K562 (cell line): ENCODE data around the gene OOSP4A. TPM values are rescaled to one million over a fixed set of nuclear protein-coding genes. Genes with fewer than 3 reads are reported as not detected.

Source experiments
- CBFA2T3 ChIP-seq: fragments of 450-650 bp; IDR thresholded peaks from 2 replicates; pipeline ENCODE4 v1.6.1; 2017
- CREBBP ChIP-seq: IDR thresholded peaks from one replicate; pipeline ENCODE4 v1.6.1; 2012; ENCODE audit warnings: low read depth, mild to moderate bottlenecking, control low read depth, inconsistent platforms, low read length
- ELF4 ChIP-seq: fragments of 450-650 bp; formaldehyde crosslinking; IDR thresholded peaks from 2 replicates; pipeline ENCODE4 v1.4.0; 2022; ENCODE audit warnings: missing genetic modification characterization
- GTF2A2 ChIP-seq: IDR thresholded peaks from 2 replicates; pipeline ENCODE4 v1.6.1; 2016; ENCODE audit warnings: mild to moderate bottlenecking, missing genetic modification characterization, missing compliant biosample characterization
- HCFC1 ChIP-seq: IDR thresholded peaks from 2 replicates; pipeline ENCODE4 v1.6.1; 2012; ENCODE audit warnings: low read depth, low read length, improper control_type of control experiment
- JUNB ChIP-seq: fragments of 450-650 bp; formaldehyde crosslinking; conservative IDR thresholded peaks from 2 replicates; pipeline ENCODE4 v1.4.0; 2020; ENCODE audit warnings: mild to moderate bottlenecking
- JUND ChIP-seq, 2 experiments: IDR thresholded peaks; 2 replicates in 1 of 2; 3 replicates in 1 of 2; pipeline ENCODE4 v1.6.1; 2011; ENCODE audit warnings: borderline replicate concordance in 2 of 2, low read depth in 2 of 2, low read length in 2 of 2, improper control_type of control experiment in 1 of 2, missing biosample characterization in 1 of 2, missing genetic modification characterization in 1 of 2, missing genetic modification reagents in 1 of 2
- KLF6 ChIP-seq: fragments of 250-450 bp; sonication (Bioruptor Pico); IDR thresholded peaks from 2 replicates; pipeline ENCODE4 v1.4.0; 2020; ENCODE audit warnings: mild to moderate bottlenecking, moderate library complexity, borderline replicate concordance
- RBM25 ChIP-seq: fragments of 200-400 bp; formaldehyde crosslinking; IDR thresholded peaks from 2 replicates; pipeline ENCODE4 v1.6.1; 2018; ENCODE audit warnings: low read length, low read depth, moderate library complexity; ENCODE audit not compliant: severe bottlenecking
- RHOXF2B ChIP-seq: fragments of 250-450 bp; sonication (Bioruptor Pico); conservative IDR thresholded peaks from 2 replicates; pipeline ENCODE4 v1.5.1; 2021
- SMARCA5 ChIP-seq: fragments of 450-650 bp; IDR thresholded peaks from 2 replicates; pipeline ENCODE4 v1.6.1; 2016
- ZKSCAN1 ChIP-seq: fragments of 150-350 bp; IDR thresholded peaks from 2 replicates; pipeline ENCODE4 v1.6.1; 2016; ENCODE audit warnings: low read depth, low read length
- ZNF561 ChIP-seq: fragments of 450-650 bp; formaldehyde crosslinking; conservative IDR thresholded peaks from 2 replicates; pipeline ENCODE4 v1.4.0; 2020; ENCODE audit warnings: mild to moderate bottlenecking, moderate library complexity
- ZNF584 ChIP-seq: fragments of 200-800 bp; sonication (Bioruptor generic); IDR thresholded peaks from 2 replicates; pipeline ENCODE4 v1.6.1; 2016; ENCODE audit warnings: low read depth, mild to moderate bottlenecking, missing genetic modification characterization, missing compliant biosample characterization
- polyA plus RNA-seq, 8 experiments: library from polyadenylated mRNA; depleted of rRNA in 4 of 8; stranded (reverse) in 5 of 8; unstranded in 3 of 8; fragments of >200 nt; fragmentation: Nextera tagmentation in 2 of 8; fragmentation: Illumina TruSeq in 1 of 8; extraction: Ambion mirVana in 2 of 8; extraction: Trizol in 1 of 8; gene quantifications; 2 replicates each; pipeline versions ENCODE4 v1.2.1 to v1.2.3, GENCODE V29; 2011 to 2014; ENCODE audit warnings: inconsistent platforms in 1 of 8, missing spikeins in 1 of 8
- total RNA-seq, 7 experiments: library from RNA; depleted of rRNA in 6 of 7; stranded (reverse); fragments of >200 nt in 6 of 7; fragmentation: Illumina TruSeq in 2 of 7; extraction: Trizol in 2 of 7; gene quantifications; 2 replicates each; pipeline versions ENCODE4 v1.2.1 to v1.2.3, GENCODE V29; 2011 to 2021; ENCODE audit warnings: low replicate concordance in 1 of 7
- TF ChIP-seq, protein P1 (sequence below): fragments of 250-450 bp; sonication (Bioruptor Pico); IDR thresholded peaks from 2 replicates; pipeline ENCODE4 v1.5.1; 2021; ENCODE audit warnings: mild to moderate bottlenecking
- TF ChIP-seq, protein P2 (sequence below): fragments of 450-650 bp; conservative IDR thresholded peaks from 2 replicates; pipeline ENCODE4 v1.6.1; 2016; ENCODE audit warnings: missing genetic modification characterization, low read depth, mild to moderate bottlenecking, missing compliant biosample characterization, moderate library complexity
- TF ChIP-seq, protein P3 (sequence below): IDR thresholded peaks from 2 replicates; pipeline ENCODE4 v1.6.1; 2016; ENCODE audit warnings: missing genetic modification characterization, missing compliant biosample characterization
- TF ChIP-seq, protein P4 (sequence below): fragments of 200-800 bp; sonication (Bioruptor generic); IDR thresholded peaks from 2 replicates; pipeline ENCODE4 v1.6.1; 2017; ENCODE audit warnings: missing genetic modification characterization, missing compliant biosample characterization

Gene OOSP4A
- total and polyA plus RNA-seq, 9 of the 15 experiments (the other 6 are each of a cell fraction or from before 2014, with no cell fraction given) = 0.40 to 2.4 (median 0.74) TPM; not detected in 2

DNA sequence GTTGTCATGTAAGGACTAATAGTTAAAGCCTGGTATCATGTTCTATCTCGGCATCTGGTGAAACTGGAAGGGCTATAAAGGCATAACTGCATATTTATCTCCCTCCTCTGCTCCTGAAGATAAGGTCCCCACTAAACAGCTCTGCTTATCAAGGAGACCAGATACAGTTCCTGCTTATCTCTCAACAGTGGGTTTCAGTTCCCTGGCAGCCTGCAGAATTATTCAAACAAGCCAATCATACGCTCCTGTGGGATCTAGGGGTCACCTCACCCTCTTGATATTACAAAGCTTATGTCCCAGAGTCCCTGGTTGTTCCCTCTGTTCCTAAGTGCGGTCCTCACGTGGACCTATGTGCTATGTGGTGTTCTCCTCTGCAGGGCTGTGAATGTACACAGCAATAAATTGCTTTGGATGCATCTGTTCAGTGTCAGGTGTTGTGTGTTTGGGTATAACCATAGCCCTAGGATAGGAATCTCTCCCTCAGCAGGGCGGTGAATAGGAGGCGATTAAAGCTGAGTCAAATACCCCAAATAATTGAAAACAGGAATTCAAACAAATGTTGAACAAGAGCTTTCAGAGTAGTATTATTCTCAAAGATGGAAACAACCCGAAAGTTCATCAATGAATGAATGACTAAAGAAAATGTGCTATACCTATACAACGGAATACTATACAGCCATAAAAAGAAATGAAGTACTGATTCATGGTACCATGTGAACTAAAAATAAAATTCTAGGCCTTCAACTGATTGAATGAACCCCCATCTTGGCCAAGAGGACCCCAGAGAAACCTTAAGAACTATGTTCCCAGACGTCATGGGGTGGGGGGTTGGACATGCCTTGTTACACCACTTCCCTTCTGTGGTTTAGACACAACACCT, 3.1 kb upstream of the OOSP4A start (continued):
- TF ChIP-seq, protein P1, sequence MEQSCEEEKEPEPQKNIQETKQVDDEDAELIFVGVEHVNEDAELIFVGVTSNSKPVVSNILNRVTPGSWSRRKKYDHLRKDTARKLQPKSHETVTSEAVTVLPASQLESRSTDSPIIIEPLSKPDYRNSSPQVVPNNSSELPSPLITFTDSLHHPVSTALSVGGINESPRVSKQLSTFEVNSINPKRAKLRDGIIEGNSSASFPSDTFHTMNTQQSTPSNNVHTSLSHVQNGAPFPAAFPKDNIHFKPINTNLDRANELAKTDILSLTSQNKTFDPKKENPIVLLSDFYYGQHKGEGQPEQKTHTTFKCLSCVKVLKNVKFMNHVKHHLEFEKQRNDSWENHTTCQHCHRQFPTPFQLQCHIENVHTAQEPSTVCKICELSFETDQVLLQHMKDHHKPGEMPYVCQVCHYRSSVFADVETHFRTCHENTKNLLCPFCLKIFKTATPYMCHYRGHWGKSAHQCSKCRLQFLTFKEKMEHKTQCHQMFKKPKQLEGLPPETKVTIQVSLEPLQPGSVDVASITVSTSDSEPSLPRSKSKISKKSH = no peak
- TF ChIP-seq HCFC1 = no peak
- no peak for TF ChIP-seq CREBBP
- no peak for TF ChIP-seq ZNF561 (CRISPR knock-in tag)
- TF ChIP-seq KLF6 (CRISPR knock-in tag) = peak; percentile 88
- no peak for TF ChIP-seq JUNB (CRISPR knock-in tag)
- TF ChIP-seq JUND (IDR thresholded peaks at IDR 0.05; ENCODE audit: borderline replicate concordance, low read depth, low read length) = peak; percentile 78
- peak; percentile 64; the same call in 1 of the 3 replicates for TF ChIP-seq JUND (tag; IDR thresholded peaks at IDR 0.05; ENCODE audit: borderline replicate concordance, low read depth, low read length)
- no peak for TF ChIP-seq ZKSCAN1
- TF ChIP-seq, protein P2, sequence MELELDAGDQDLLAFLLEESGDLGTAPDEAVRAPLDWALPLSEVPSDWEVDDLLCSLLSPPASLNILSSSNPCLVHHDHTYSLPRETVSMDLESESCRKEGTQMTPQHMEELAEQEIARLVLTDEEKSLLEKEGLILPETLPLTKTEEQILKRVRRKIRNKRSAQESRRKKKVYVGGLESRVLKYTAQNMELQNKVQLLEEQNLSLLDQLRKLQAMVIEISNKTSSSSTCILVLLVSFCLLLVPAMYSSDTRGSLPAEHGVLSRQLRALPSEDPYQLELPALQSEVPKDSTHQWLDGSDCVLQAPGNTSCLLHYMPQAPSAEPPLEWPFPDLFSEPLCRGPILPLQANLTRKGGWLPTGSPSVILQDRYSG (tag) = peak; percentile 59; the same call in 1 of the 2 replicates
- TF ChIP-seq, protein P3, sequence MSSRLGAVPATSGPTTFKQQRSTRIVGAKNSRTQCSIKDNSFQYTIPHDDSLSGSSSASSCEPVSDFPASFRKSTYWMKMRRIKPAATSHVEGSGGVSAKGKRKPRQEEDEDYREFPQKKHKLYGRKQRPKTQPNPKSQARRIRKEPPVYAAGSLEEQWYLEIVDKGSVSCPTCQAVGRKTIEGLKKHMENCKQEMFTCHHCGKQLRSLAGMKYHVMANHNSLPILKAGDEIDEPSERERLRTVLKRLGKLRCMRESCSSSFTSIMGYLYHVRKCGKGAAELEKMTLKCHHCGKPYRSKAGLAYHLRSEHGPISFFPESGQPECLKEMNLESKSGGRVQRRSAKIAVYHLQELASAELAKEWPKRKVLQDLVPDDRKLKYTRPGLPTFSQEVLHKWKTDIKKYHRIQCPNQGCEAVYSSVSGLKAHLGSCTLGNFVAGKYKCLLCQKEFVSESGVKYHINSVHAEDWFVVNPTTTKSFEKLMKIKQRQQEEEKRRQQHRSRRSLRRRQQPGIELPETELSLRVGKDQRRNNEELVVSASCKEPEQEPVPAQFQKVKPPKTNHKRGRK = no peak
- peak; percentile 100 for TF ChIP-seq CBFA2T3
- TF ChIP-seq ZNF584 = peak; percentile 97
- TF ChIP-seq RHOXF2B (CRISPR knock-in tag) = peak; percentile 78; the same call in 1 of the 2 replicates
- TF ChIP-seq GTF2A2 (tag) = 0 out of 2 replicates have a peak, but pooled peaks have one; percentile 11
- peak; percentile 58 for TF ChIP-seq RBM25
- TF ChIP-seq ELF4 (CRISPR knock-in tag) = peak; percentile 65; the same call in 1 of the 2 replicates
- TF ChIP-seq, protein P4, sequence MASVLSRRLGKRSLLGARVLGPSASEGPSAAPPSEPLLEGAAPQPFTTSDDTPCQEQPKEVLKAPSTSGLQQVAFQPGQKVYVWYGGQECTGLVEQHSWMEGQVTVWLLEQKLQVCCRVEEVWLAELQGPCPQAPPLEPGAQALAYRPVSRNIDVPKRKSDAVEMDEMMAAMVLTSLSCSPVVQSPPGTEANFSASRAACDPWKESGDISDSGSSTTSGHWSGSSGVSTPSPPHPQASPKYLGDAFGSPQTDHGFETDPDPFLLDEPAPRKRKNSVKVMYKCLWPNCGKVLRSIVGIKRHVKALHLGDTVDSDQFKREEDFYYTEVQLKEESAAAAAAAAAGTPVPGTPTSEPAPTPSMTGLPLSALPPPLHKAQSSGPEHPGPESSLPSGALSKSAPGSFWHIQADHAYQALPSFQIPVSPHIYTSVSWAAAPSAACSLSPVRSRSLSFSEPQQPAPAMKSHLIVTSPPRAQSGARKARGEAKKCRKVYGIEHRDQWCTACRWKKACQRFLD (CRISPR knock-in tag) = peak; percentile 99
- no peak for TF ChIP-seq SMARCA5
